ENCODE measurements around the gene HOXD1.

The HOXD1 gene

DNA sequence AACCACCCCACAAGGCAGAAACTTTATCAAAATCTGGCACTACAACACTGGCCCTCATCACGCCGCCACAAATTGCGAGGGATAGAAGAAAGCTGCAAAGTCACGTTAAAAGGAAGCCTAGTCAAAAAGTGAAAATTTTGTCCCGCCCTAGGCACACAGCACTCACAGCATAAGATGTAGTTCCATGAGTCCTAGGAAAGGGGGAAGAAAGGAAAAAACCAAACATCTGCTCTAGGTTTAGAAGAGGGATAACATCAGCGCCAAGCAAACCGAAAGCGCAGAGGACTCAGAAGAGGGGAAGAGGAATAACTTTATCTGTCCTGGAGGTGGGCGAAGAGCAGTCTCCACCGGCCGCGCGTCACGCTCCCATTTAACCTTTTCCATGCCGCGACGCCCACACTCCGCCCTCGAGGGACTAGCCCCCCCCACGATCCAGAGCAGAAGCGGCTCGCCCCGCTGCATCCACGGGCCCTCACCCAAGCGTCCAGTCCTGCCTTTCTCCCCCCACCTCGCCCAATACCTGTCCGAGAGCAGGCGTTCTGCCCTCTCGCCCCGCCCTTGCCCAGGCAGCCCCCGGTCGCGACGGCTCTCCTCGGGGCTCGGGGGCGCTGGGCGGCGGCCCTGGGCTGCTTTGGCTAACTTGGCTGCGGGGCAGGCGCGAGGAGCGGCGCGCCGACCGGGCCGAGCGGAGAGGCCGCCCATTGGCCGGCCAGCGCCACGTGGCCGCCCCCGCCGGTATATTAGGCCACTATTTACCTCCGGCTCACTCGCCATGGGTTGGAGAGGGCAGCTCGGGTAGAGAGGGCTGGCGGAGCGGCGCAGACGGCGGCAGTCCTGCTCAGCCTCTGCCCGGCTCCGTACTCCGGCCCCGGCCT lies at the start of gene HOXD1:
HOXD1 (plus strand) TSS at position 770 of the 875 bp plus-strand sequence. CDS start 134 bp downstream, outside the sequence.
- H3K36me3 ChIP-seq = no peaks in the 10 kb centered on the region
- no peak within 1 kb of the TSS for H3K4me2 ChIP-seq
- TF ChIP-seq Cebpa-rat (IDR thresholded peaks at IDR 0.05) = no peak
- no peaks in the 10 kb centered on the region for H3K27me3 ChIP-seq
- no peak within 1 kb of the TSS for H3K9ac ChIP-seq
- H3K4me1 ChIP-seq = no peaks in the 10 kb centered on the region
- peaks cover 27% of the 10 kb centered on the region for H3K9me3 ChIP-seq
- H3K4me3 ChIP-seq = no peak within 1 kb of the TSS
- H3K27ac ChIP-seq = no peak within 1 kb of the TSS
- H4K20me1 ChIP-seq = no peaks in the 10 kb centered on the region

DNA sequence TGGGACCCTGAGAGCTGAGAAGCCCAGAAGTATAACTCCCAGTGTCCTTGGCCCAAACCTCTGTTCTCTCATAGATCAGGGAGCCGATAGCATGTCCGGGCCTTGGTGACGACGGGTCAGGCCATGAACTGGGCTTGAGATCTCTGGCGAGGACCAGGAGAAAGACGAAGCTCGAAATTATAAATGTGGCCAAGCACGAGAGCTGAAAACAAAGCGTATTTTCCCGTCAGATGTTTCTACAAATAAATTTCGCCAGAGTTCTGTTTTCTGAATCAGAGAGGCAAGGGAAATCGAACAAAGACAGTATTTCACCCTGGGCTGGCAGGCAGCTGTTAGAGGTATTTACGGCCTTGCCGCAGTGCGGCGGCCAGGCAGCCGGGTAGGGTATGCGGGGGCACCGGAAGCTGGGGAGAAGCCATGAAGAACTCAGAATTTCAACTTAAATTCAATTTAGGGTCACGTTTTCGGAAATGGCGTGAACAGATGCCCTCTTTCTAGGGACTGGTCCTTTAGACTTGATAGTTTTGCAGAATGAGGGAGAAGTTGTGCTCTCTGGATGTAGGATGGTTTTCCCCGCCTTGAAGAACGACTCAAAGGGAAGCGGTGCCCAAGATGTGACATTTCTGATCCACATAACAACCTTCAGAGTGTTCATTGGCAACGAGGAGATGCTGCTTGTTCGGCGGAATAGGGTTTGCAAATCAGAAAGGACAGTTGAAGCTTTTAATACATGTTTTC lies 49.4 kb upstream of the HOXD1 start:
- Histone ChIP-seq H3K27me3 (peaks cover 68% of the 10 kb centered on the region), H3K4me3 (no peak overlapping the region), H3K4me2 (no peak overlapping the region), H4K20me1 (peaks cover 5% of the 10 kb centered on the region; the same call in 1 of the 2 replicates), H3K4me1 (peaks cover 15% of the 10 kb centered on the region), H3K9me3 (peaks cover 28% of the 10 kb centered on the region; the same call in 1 of the 2 replicates), H3K36me3 (no peaks in the 10 kb centered on the region), H3K27ac (no peak overlapping the region), H3K9ac (no peak overlapping the region)
- no peak for TF ChIP-seq Cebpa-rat (IDR thresholded peaks at IDR 0.05)

DNA sequence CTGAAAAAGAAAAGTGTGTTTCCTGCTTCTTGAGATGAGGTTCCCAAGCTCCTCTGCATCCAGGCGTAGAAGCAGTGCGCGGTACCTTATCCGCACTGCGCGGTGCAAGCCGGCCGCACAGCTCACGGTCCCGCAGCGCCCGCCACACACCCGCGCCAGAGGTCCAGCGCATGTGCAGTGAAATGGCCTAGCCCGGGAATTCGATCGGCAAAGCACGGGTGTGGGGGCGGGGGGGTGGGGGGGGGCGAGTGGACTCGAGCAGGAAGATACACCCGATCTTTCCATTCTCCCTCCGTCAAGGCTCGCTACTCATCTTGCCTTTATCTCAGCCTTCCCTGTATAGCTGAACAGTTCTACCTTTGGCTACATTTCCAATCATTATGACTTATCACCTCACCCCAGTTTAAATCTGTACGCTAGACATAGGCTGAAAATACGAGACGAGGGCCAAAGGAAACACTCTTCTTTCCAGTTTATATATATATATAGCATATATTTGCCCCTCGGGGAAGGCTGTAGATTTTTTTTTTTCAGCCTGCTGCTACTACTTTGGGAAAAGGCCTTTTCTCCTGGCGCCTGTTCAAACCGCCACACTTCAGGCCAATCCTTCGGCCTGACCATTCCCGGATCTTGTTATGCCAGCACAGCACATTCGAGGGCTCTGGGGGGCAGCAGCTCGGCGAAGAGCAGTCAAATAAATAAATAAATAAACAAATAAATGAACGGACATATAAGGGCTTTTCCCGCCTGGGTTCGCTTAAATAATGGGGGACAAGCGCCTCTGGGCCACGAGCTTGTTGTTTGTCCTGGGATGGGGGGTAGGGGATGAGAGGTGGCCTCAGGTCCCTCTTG lies 48.6 kb upstream of the HOXD1 start:
- TF ChIP-seq Cebpa-rat (IDR thresholded peaks at IDR 0.05) = no peak
- Histone ChIP-seq H3K4me2 (no peak overlapping the region), H3K27me3 (peaks cover 60% of the 10 kb centered on the region), H3K9me3 (peaks cover 28% of the 10 kb centered on the region; the same call in 1 of the 2 replicates), H3K4me3 (no peak overlapping the region), H4K20me1 (peaks cover 5% of the 10 kb centered on the region; the same call in 1 of the 2 replicates), H3K4me1 (peaks cover 15% of the 10 kb centered on the region), H3K9ac (no peak overlapping the region), H3K36me3 (no peaks in the 10 kb centered on the region), H3K27ac (no peak overlapping the region)

DNA sequence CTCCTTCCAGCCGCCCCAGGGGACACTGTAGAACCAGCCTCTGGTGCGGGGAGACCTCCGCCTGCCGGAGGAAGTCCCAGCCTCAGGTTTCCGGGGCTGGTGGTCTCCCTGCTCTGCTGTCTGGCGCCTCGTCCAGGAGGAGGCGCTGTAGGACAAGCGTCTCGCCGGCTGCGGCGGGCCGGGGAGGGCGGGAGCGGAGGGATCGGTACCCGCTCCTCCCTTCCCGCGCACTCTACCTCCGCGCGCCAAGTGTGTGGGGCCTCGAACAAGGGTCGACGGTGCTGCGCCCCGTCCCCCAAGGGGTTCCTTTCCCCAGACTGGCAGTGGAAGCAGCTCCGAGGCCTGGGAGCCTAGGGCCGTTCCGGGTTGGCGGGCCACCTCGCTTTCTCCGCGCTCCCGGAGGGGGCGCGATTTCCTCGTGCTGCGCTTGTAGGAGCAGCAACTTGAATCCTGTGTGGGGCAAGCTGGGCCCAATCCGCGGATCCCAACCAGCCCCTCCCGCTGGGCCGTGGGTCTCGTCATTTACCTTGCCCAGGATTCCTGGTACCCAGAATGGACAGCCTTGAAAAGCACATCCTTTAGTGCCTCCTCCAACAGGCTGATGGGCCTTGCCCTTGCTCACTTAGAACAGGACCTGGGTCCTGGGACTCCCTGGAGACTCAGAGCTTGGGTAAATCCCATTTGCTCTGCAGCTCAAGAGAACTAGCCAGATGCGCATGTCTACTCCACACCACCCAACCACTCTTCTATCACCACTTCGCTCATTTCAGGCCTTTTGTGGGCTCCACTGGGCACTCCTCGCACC lies 47.8 kb upstream of the HOXD1 start:
- Histone ChIP-seq H3K27ac (no peak overlapping the region), H3K27me3 (peaks cover 56% of the 10 kb centered on the region), H3K4me1 (peaks cover 11% of the 10 kb centered on the region), H3K36me3 (no peaks in the 10 kb centered on the region), H3K9me3 (peaks cover 28% of the 10 kb centered on the region; the same call in 1 of the 2 replicates), H3K4me3 (no peak overlapping the region), H4K20me1 (peaks cover 1% of the 10 kb centered on the region; the same call in 1 of the 2 replicates), H3K4me2 (no peak overlapping the region; the same call in 1 of the 2 replicates), H3K9ac (no peak overlapping the region)
- TF ChIP-seq Cebpa-rat (IDR thresholded peaks at IDR 0.05) = no peak

DNA sequence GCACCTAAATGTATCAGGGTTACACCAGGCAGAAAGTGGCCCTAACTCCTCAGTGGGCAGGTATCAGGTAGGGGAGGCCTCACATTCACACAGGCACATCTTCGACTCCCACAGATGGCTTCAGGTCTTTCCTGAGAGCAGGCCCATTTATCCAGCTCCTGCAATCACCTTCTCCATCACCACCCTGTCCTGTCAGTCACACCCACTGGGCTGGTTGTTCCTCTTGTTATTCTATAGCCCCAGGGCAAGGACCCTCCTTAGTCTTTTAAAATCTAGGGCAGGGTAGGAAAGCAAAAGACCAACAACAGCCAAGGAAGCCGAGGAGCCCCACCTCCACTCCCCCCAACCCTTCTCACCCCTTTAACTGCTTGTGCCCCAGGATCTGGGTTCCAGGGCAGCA lies 46.2 kb upstream of the HOXD1 start:
- Histone ChIP-seq H3K27ac (no peak overlapping the region), H3K9ac (no peak overlapping the region), H3K4me3 (no peak overlapping the region), H3K27me3 (peaks cover 57% of the 10 kb centered on the region), H4K20me1 (no peaks in the 10 kb centered on the region), H3K36me3 (no peaks in the 10 kb centered on the region), H3K9me3 (peaks cover 25% of the 10 kb centered on the region; the same call in 1 of the 2 replicates), H3K4me2 (no peak overlapping the region), H3K4me1 (no peaks in the 10 kb centered on the region)
- no peak for TF ChIP-seq Cebpa-rat (IDR thresholded peaks at IDR 0.05)

DNA sequence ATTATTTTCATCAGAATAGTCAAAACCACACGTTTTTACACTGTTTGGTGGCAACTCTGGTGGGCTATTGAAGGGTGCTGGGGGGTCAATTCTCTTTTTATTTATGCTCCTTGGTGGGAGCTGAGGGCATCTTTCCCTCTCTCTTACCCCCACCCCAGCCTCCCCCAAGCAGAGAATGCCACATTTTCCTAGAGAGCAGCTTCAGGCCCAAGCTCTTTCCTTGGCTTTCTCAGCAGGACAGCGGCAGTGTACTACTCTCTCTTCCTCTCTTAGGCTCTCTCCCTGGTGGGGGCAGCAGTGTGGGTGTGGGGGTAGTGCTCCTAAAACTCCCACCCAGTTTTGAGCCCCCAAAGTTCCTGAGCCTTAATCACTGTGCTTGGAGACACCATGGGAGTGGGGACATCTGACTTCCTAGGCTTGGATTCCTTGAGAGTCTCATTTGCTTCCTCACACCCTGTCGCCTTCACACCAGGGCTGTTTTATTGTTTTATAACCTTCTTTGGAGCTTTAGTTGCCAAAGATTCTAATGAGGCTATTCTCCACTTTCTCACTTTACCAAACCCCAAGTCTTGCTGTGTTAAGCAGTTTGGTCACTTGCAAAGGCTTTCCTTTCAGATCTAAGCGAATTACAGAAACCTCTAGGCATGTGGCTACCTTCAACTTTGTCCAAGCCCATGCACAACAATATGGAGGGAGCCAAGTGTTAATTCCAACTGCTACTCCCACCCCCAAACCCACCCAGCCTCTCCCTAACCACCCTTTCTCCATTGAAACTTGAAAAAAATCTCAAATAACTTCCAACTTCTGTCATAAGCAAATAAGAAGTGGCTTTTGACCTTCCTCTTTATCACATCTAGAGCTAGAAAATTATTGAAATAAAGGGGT lies 43.1 kb upstream of the HOXD1 start:
- Histone ChIP-seq H3K4me2 (no peak overlapping the region), H3K27ac (no peak overlapping the region), H3K27me3 (peaks cover 61% of the 10 kb centered on the region), H3K9me3 (peaks cover 37% of the 10 kb centered on the region), H3K9ac (no peak overlapping the region), H3K4me1 (no peaks in the 10 kb centered on the region), H3K4me3 (no peak overlapping the region), H4K20me1 (no peaks in the 10 kb centered on the region; the same call in 1 of the 2 replicates), H3K36me3 (no peaks in the 10 kb centered on the region)
- TF ChIP-seq Cebpa-rat (IDR thresholded peaks at IDR 0.05) = no peak

DNA sequence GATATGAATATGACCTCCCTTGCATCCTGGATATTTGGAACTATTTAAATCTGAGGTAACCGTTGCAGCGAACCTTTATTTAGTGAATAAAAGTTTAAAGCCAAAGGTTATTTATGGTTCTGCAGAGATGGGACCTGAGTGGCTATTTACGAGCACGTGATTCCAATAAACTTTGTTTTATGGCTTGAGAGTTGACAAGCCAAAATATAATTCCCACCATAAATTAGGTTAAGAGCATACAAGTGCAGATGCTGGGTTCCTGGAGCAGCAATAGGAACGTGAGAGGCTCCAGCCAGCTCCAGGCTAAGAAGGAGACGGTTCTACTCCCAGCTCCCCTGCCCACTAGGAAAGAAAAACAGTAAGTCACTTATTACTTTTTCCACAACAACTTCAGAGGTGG lies 42.4 kb upstream of the HOXD1 start:
- Histone ChIP-seq H3K4me1 (no peaks in the 10 kb centered on the region), H3K4me2 (no peak overlapping the region), H4K20me1 (no peaks in the 10 kb centered on the region; the same call in 1 of the 2 replicates), H3K9me3 (peaks cover 40% of the 10 kb centered on the region), H3K27me3 (peaks cover 61% of the 10 kb centered on the region), H3K4me3 (no peak overlapping the region), H3K9ac (no peak overlapping the region), H3K27ac (no peak overlapping the region), H3K36me3 (no peaks in the 10 kb centered on the region)
- TF ChIP-seq Cebpa-rat (IDR thresholded peaks at IDR 0.05) = no peak

DNA sequence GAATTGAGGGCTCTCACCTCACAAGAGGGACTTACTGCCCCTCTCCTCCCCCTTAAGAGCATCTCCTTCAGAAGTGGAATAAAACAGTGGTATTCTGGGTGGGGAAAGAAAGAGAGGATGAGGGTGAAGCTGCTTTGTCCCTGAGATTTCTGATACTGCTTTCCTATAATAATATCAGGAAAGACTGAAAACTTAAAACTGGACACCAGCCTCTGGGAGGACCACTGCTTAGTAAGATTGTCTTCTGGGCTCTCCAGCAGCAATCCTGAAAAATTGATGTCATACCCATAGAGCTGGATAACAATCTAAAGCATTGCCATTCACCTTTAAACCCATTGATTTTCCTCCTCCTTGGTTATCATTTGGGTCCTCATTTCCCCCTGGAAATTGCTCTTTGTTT lies 41.8 kb upstream of the HOXD1 start:
- Histone ChIP-seq H3K9ac (no peak overlapping the region), H3K4me2 (no peak overlapping the region), H3K4me3 (no peak overlapping the region), H3K4me1 (no peaks in the 10 kb centered on the region), H4K20me1 (no peaks in the 10 kb centered on the region; the same call in 1 of the 2 replicates), H3K27ac (no peak overlapping the region), H3K27me3 (peaks cover 66% of the 10 kb centered on the region), H3K9me3 (peaks cover 45% of the 10 kb centered on the region), H3K36me3 (no peaks in the 10 kb centered on the region)
- no peak for TF ChIP-seq Cebpa-rat (IDR thresholded peaks at IDR 0.05)
